ENCODE measurements around the gene HBS1L.

GRCh38 chr6:135036731-135037420, 17.7 kb downstream of the HBS1L start:
- TF ChIP-seq CTCF (IDR thresholded peaks at IDR 0.05) (no peak), POLR2A (IDR thresholded peaks at IDR 0.05) (no peak), EP300 (IDR thresholded peaks at IDR 0.05) (no peak)

All from tibial nerve (tissue), 4 donors.